H1 (cell line): ENCODE measurements around the gene CTDP1. TPM values are rescaled to one million over a fixed set of nuclear protein-coding genes. Genes with fewer than 3 reads are reported as not detected.

Experiments
- POLR2AphosphoS5 ChIP-seq: IDR thresholded peaks from 2 replicates; pipeline ENCODE4 v1.6.1; 2011; ENCODE audit warnings: low read depth, low read length
- polyA plus RNA-seq, 7 experiments: library from polyadenylated mRNA; depleted of rRNA in 3 of 7; stranded (reverse) in 5 of 7; unstranded in 2 of 7; fragments of >200 nt in 5 of 7; fragments of 200-250 nt in 2 of 7; gene quantifications; 1 replicate in 5 of 7; 2 replicates in 1 of 7; 4 replicates in 1 of 7; pipeline versions ENCODE4 v1.2.1 to v1.2.3, GENCODE V29; 2011 to 2013; ENCODE audit warnings: missing spikeins in 2 of 7, mixed read lengths in 2 of 7
- total RNA-seq: library from RNA; stranded (reverse); fragmentation: NEBNext Ultra II Directional; extraction: Animal tissue kit (Norgen Biotek cat#: 25700); gene quantifications from 2 replicates; pipeline ENCODE4 v1.2.1, GENCODE V29; 2021

CTDP1 gene
- total and polyA plus RNA-seq, 2 of the 8 experiments (the other 6 are each of a cell fraction or from before 2014, with no cell fraction given), result 16.6 to 37.0 TPM

GRCh38 chr18:79680891-79681339 is 1.3 kb downstream of the CTDP1 start (continued):
- TF ChIP-seq POLR2AphosphoS5, result no peak
